ENCODE data around the gene UGCG.

DNA sequence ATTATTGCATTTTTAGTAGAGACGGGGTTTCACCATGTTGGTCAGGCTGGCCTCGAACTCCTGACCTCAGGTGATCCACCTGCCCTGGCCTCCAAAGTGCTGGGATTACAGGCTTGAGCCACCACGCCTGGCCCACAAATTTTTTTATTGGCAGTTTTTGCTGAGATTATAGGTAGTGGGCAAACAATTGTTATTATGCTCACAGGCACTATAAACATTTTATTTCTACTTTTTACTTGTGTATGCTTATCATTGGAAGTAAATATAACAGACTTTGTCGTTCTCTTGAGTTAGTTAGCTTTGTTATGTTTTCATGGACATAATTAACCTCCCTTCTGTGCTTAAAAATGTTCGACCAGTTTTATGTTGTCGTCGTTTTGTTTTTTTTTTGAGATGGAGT lies 23.9 kb downstream of the UGCG start:
- TF ChIP-seq, protein P1, sequence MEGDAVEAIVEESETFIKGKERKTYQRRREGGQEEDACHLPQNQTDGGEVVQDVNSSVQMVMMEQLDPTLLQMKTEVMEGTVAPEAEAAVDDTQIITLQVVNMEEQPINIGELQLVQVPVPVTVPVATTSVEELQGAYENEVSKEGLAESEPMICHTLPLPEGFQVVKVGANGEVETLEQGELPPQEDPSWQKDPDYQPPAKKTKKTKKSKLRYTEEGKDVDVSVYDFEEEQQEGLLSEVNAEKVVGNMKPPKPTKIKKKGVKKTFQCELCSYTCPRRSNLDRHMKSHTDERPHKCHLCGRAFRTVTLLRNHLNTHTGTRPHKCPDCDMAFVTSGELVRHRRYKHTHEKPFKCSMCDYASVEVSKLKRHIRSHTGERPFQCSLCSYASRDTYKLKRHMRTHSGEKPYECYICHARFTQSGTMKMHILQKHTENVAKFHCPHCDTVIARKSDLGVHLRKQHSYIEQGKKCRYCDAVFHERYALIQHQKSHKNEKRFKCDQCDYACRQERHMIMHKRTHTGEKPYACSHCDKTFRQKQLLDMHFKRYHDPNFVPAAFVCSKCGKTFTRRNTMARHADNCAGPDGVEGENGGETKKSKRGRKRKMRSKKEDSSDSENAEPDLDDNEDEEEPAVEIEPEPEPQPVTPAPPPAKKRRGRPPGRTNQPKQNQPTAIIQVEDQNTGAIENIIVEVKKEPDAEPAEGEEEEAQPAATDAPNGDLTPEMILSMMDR (IDR thresholded peaks at IDR 0.05) = no peak
- no peak for TF ChIP-seq EZH2 (IDR thresholded peaks at IDR 0.05)

Data from neural progenitor cell (in vitro differentiated cells).